H1 (cell line): Measurements from ENCODE around the gene NOL9. TPM values are rescaled to one million over a fixed set of nuclear protein-coding genes. Genes with fewer than 3 reads are reported as not detected.

Source experiments
- CTCF ChIA-PET: fragments of 300-600 bp; sonication (Branson Sonifier 250); formaldehyde crosslinking; loops from one replicate; lab custom pipeline; 2021; ENCODE audit not compliant: partially characterized antibody; lab: Charles Lee
- POLR2A ChIA-PET: fragments of 300-600 bp; sonication (Branson Sonifier 250); formaldehyde crosslinking; loops from one replicate; lab custom pipeline; 2021; ENCODE audit warnings: inconsistent platforms; ENCODE audit not compliant: partially characterized antibody; lab: Charles Lee
- DNase-seq, 2 experiments: peaks; one replicate each; pipeline versions ENCODE4 v3.0.0 to v3.0.0-alpha.2; 2010 to 2022; ENCODE audit warnings: low spot score in 2 of 2, low read depth in 1 of 2, mixed read lengths in 1 of 2
- FAIRE-seq: peaks from 2 replicates; lab custom pipeline; 2011; peaks lifted over from hg19 to GRCh38; lab: Jason Lieb, UNC
- H2AFZ ChIP-seq: 2 replicates; pipeline ENCODE4 v1.8.1; 2012; ENCODE audit warnings: low read length, inconsistent platforms
- H2AK5ac ChIP-seq: 2 replicates; pipeline ENCODE4 v1.6.1; 2013; ENCODE audit warnings: low read depth, low read length
- H2BK120ac ChIP-seq: replicated peaks from 2 replicates; pipeline ENCODE3; 2013; ENCODE audit warnings: low read depth, low read length, inconsistent platforms
- H2BK12ac ChIP-seq: 2 replicates; pipeline ENCODE4 v1.6.1; 2013; ENCODE audit warnings: low read depth, low read length
- H2BK15ac ChIP-seq: 2 replicates; pipeline ENCODE4 v1.6.1; 2013; ENCODE audit warnings: low read length
- H2BK20ac ChIP-seq: 2 replicates; pipeline ENCODE4 v1.6.1; 2013; ENCODE audit warnings: low read length
- H2BK5ac ChIP-seq: 2 replicates; pipeline ENCODE4 v1.6.1; 2013; ENCODE audit warnings: low read depth, low read length
- H3K14ac ChIP-seq: 2 replicates; pipeline ENCODE4 v1.6.1; 2013; ENCODE audit warnings: inconsistent platforms; ENCODE audit not compliant: insufficient read length
- H3K18ac ChIP-seq: 2 replicates; pipeline ENCODE4 v1.6.1; 2013; ENCODE audit warnings: low read length; ENCODE audit errors: extremely low read depth
- H3K23ac ChIP-seq: 2 replicates; pipeline ENCODE4 v1.6.1; 2013; ENCODE audit warnings: inconsistent platforms; ENCODE audit not compliant: insufficient read length
- H3K23me2 ChIP-seq: 2 replicates; pipeline ENCODE4 v1.6.1; 2013; ENCODE audit warnings: low read depth, low read length
- H3K27ac ChIP-seq: 2 replicates; pipeline ENCODE4 v1.6.1; 2011; ENCODE audit warnings: low read depth, low read length, inconsistent platforms
- H3K27me3 ChIP-seq, 4 experiments: replicated peaks in 1 of 4; 1 replicate in 1 of 4; 2 replicates in 3 of 4; pipeline versions ENCODE4 v1.6.1 to v1.8.1; 2011 to 2013; ENCODE audit warnings: low read length in 3 of 4, mild to moderate bottlenecking in 3 of 4, inconsistent platforms in 2 of 4, mixed read lengths in 2 of 4, moderate library complexity in 1 of 4; ENCODE audit not compliant: control insufficient read depth in 3 of 4, insufficient read depth in 3 of 4; ENCODE audit errors: extremely low read depth in 1 of 4
- H3K36me3 ChIP-seq, 4 experiments: 2 replicates each; pipeline versions ENCODE4 v1.6.1 to v1.8.1; 2011 to 2013; ENCODE audit warnings: mild to moderate bottlenecking in 4 of 4, low read length in 3 of 4, moderate library complexity in 2 of 4, control low read depth in 1 of 4, inconsistent platforms in 1 of 4; ENCODE audit not compliant: insufficient read depth in 4 of 4, control insufficient read depth in 2 of 4
- H3K4ac ChIP-seq: replicated peaks from 2 replicates; pipeline ENCODE3; 2013; ENCODE audit warnings: low read length, low read depth, mixed read lengths, inconsistent platforms; ENCODE audit not compliant: insufficient read length
- H3K4me1 ChIP-seq, 4 experiments: replicated peaks in 1 of 4; 1 replicate in 1 of 4; 2 replicates in 3 of 4; pipeline versions ENCODE4 v1.6.1 to v1.8.1; 2011 to 2013; ENCODE audit warnings: low read length in 3 of 4, inconsistent platforms in 2 of 4, mixed read lengths in 1 of 4; ENCODE audit not compliant: insufficient read depth in 4 of 4, control insufficient read depth in 3 of 4
- H3K4me2 ChIP-seq, 2 experiments: 2 replicates each; pipeline versions ENCODE4 v1.6.1 to v1.8.1; 2011 to 2013; ENCODE audit warnings: low read depth in 2 of 2, low read length in 2 of 2, control low read depth in 1 of 2, inconsistent platforms in 1 of 2, mild to moderate bottlenecking in 1 of 2; ENCODE audit not compliant: insufficient read depth in 1 of 2
- H3K4me3 ChIP-seq, 4 experiments: fragments of 200-600, 300-600 bp in 1 of 4; sonication (generic), shearing (Covaris generic), sonication (Bioruptor Twin) in 1 of 4; 2 replicates each; pipeline versions ENCODE4 v1.5.1 to v1.8.1; 2011 to 2016; ENCODE audit warnings: low read length in 4 of 4, low read depth in 3 of 4, control low read depth in 2 of 4, inconsistent platforms in 2 of 4, mild to moderate bottlenecking in 2 of 4, mixed read lengths in 1 of 4, moderate library complexity in 1 of 4; ENCODE audit not compliant: insufficient read depth in 2 of 4; ENCODE audit errors: extremely low read depth in 1 of 4
- H3K56ac ChIP-seq: replicated peaks from 2 replicates; pipeline ENCODE3; 2013; ENCODE audit warnings: low read depth, mild to moderate bottlenecking, mixed read lengths, low read length, inconsistent platforms; ENCODE audit not compliant: insufficient read length
- H3K79me1 ChIP-seq: 2 replicates; pipeline ENCODE4 v1.6.1; 2013; ENCODE audit warnings: low read depth, low read length, control low read depth
- H3K79me2 ChIP-seq, 2 experiments: 2 replicates each; pipeline versions ENCODE4 v1.6.1 to v1.8.1; 2012 to 2013; ENCODE audit warnings: low read length in 2 of 2, mild to moderate bottlenecking in 2 of 2, inconsistent platforms in 1 of 2; ENCODE audit not compliant: insufficient read depth in 2 of 2, control insufficient read depth in 1 of 2
- H3K9ac ChIP-seq, 4 experiments: replicated peaks in 1 of 4; 1 replicate in 1 of 4; 2 replicates in 3 of 4; pipeline versions ENCODE4 v1.6.1 to v1.8.1; 2011 to 2013; ENCODE audit warnings: low read depth in 3 of 4, low read length in 3 of 4, control low read depth in 2 of 4, mild to moderate bottlenecking in 2 of 4, moderate library complexity in 2 of 4, inconsistent platforms in 1 of 4; ENCODE audit errors: extremely low read depth in 1 of 4
- H3K9me3 ChIP-seq, 2 experiments: 2 replicates each; pipeline versions ENCODE4 v1.6.1 to v1.8.1; 2012 to 2013; ENCODE audit warnings: mild to moderate bottlenecking in 2 of 2, moderate library complexity in 2 of 2, control low read depth in 1 of 2, inconsistent platforms in 1 of 2, low read depth in 1 of 2, low read length in 1 of 2, mixed read lengths in 1 of 2; ENCODE audit not compliant: insufficient read depth in 2 of 2
- H4K20me1 ChIP-seq, 2 experiments: replicated peaks in 1 of 2; 2 replicates each; pipeline versions ENCODE3 to v1.8.1; 2011 to 2013; ENCODE audit warnings: inconsistent platforms in 2 of 2, low read length in 2 of 2, mild to moderate bottlenecking in 1 of 2; ENCODE audit not compliant: insufficient read depth in 2 of 2, control insufficient read depth in 1 of 2
- H4K5ac ChIP-seq: 2 replicates; pipeline ENCODE4 v1.6.1; 2013; ENCODE audit warnings: low read length, low read depth, mixed read lengths, inconsistent platforms; ENCODE audit not compliant: insufficient read length
- H4K8ac ChIP-seq: 2 replicates; pipeline ENCODE4 v1.8.0; 2013; ENCODE audit warnings: mild to moderate bottlenecking, moderate library complexity, low read length, inconsistent platforms; ENCODE audit not compliant: insufficient read depth; ENCODE audit errors: extremely low read depth
- H4K91ac ChIP-seq: replicated peaks from 2 replicates; pipeline ENCODE3; 2013; ENCODE audit warnings: low read length, mixed read lengths, inconsistent platforms; ENCODE audit not compliant: insufficient read length
- CHD1 ChIP-seq: IDR thresholded peaks from 2 replicates; pipeline ENCODE4 v1.6.1; 2012; ENCODE audit warnings: low read depth, low read length, improper control_type of control experiment
- CTBP2 ChIP-seq: IDR thresholded peaks from 2 replicates; pipeline ENCODE4 v1.7.0; 2011; ENCODE audit warnings: borderline replicate concordance, mild to moderate bottlenecking, moderate library complexity, mixed read lengths, low read length; ENCODE audit not compliant: insufficient read depth, insufficient read length
- GTF2F1 ChIP-seq: IDR thresholded peaks from 2 replicates; pipeline ENCODE4 v1.6.1; 2012; ENCODE audit warnings: low read depth, low read length, improper control_type of control experiment, borderline replicate concordance
- HDAC2 ChIP-seq, 2 experiments: fragments of 300-600 bp in 1 of 2; sonication (generic) in 1 of 2; IDR thresholded peaks; 2 replicates each; pipeline ENCODE4 v1.6.1; 2011 to 2012; ENCODE audit warnings: low read depth in 2 of 2, low read length in 2 of 2, mild to moderate bottlenecking in 2 of 2, moderate library complexity in 2 of 2, borderline replicate concordance in 1 of 2, inconsistent platforms in 1 of 2
- JUN ChIP-seq: IDR thresholded peaks from 2 replicates; pipeline ENCODE4 v1.6.1; 2011; ENCODE audit warnings: low read depth, mild to moderate bottlenecking, improper control_type of control experiment, low read length
- NRF1 ChIP-seq: IDR thresholded peaks from 2 replicates; pipeline ENCODE4 v1.6.1; 2011; ENCODE audit warnings: mild to moderate bottlenecking, low read depth, low read length, improper control_type of control experiment
- POU5F1 ChIP-seq: IDR thresholded peaks from 2 replicates; pipeline ENCODE4 v1.6.1; 2011; ENCODE audit warnings: low read depth, mild to moderate bottlenecking, low read length, moderate library complexity
- RXRA ChIP-seq: IDR thresholded peaks from 2 replicates; pipeline ENCODE4 v1.6.1; 2011; ENCODE audit warnings: low read depth, mild to moderate bottlenecking, low read length, moderate library complexity; ENCODE audit not compliant: insufficient read depth
- SIN3A ChIP-seq, 2 experiments: IDR thresholded peaks in 1 of 2; conservative IDR thresholded peaks in 1 of 2; 2 replicates each; pipeline ENCODE4 v1.6.1; 2011 to 2012; ENCODE audit warnings: low read length in 2 of 2, improper control_type of control experiment in 1 of 2, low read depth in 1 of 2, mild to moderate bottlenecking in 1 of 2
- SIX5 ChIP-seq: IDR thresholded peaks from 2 replicates; pipeline ENCODE4 v1.6.1; 2011; ENCODE audit warnings: mild to moderate bottlenecking, low read depth, low read length
- WGBS, 2 experiments: shearing (Covaris generic) in 1 of 2; methylation state at CpG; one replicate each; pipeline versions ENCODE4 v1.1.6 to v1.1.7; 2013 to 2015; ENCODE audit warnings: low lambda C conversion rate in 2 of 2, mixed read lengths in 2 of 2, inconsistent platforms in 1 of 2, low coverage in 1 of 2, missing lambda C conversion rate in 1 of 2; ENCODE audit not compliant: insufficient replicate concordance in 2 of 2, insufficient coverage in 1 of 2, insufficient read length in 1 of 2; ENCODE audit errors: extremely low coverage in 1 of 2, missing lambda C conversion rate in 1 of 2; 5-methylcytosine and 5-hydroxymethylcytosine counted together
- polyA plus RNA-seq, 7 experiments: library from polyadenylated mRNA; depleted of rRNA in 3 of 7; stranded (reverse) in 5 of 7; unstranded in 2 of 7; fragments of >200 nt in 5 of 7; fragments of 200-250 nt in 2 of 7; gene quantifications; 1 replicate in 5 of 7; 2 replicates in 1 of 7; 4 replicates in 1 of 7; pipeline versions ENCODE4 v1.2.1 to v1.2.3, GENCODE V29; 2011 to 2013; ENCODE audit warnings: missing spikeins in 2 of 7, mixed read lengths in 2 of 7
- total RNA-seq: library from RNA; stranded (reverse); fragmentation: NEBNext Ultra II Directional; extraction: Animal tissue kit (Norgen Biotek cat#: 25700); gene quantifications from 2 replicates; pipeline ENCODE4 v1.2.1, GENCODE V29; 2021

NOL9 gene
- total and polyA plus RNA-seq, 2 of the 8 experiments (the other 6 are each of a cell fraction or from before 2014, with no cell fraction given) = 17.1 to 38.1 TPM

DNA sequence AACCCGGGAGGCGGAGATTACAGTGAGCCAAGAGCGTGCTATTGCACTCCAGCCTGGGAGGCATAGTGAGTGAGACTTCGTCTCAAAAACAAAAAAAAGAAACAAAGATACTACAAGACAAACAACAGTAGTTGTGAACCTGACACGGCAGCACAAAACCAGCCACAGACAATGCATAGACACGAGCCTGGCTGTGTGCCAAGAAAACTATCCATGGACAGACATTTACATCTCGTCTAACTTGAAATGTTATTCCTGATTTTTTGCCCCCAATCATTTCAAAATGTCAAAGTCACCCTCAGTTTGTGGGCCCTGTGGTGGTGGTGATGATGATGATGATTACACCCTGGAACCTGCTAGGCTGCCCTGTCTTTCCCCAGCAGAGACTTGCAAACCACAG, 42.0 kb upstream of the NOL9 start:
- Histone ChIP-seq H2BK5ac (no peak overlapping the region), H2BK12ac (no peak overlapping the region), H4K91ac (no peak overlapping the region), H2AK5ac (no peak overlapping the region), H3K27ac (no peak overlapping the region), H3K4me3 (no peak overlapping the region), H2BK120ac (no peak overlapping the region), H3K79me2 (peaks cover 13 to 45% of the 10 kb centered on the region in 2 experiments; a peak in 3 of 4 replicates), H3K79me1 (peaks cover 14% of the 10 kb centered on the region), H4K20me1 (peaks cover 27 to 51% of the 10 kb centered on the region in 2 experiments), H3K14ac (no peak overlapping the region), H3K56ac (no peak overlapping the region), H3K23me2 (peaks cover 8% of the 10 kb centered on the region; the same call in 1 of the 2 replicates), H2AFZ (no peak overlapping the region), H3K36me3 (peaks cover 10 to 41% (median 37%) of the 10 kb centered on the region in 4 experiments), H4K5ac (no peak overlapping the region), H3K9ac (no peak overlapping the region), H3K4me2 (no peak overlapping the region), H3K4me1 (peaks cover 0 to 6% (median 4%) of the 10 kb centered on the region in 4 experiments; a peak in 3 of 7 replicates), H3K23ac (no peak overlapping the region), H3K4ac (no peak overlapping the region), H3K18ac (no peak overlapping the region), H3K9me3 (no peaks in the 10 kb centered on the region), H2BK15ac (no peak overlapping the region), H4K8ac (no peak overlapping the region), H2BK20ac (no peak overlapping the region)
- WGBS, 2 experiments = 94% methylated on average over 7 of the region's 7 CpGs; no CpG with 5 or more reads in 1 of the 2 experiments
- FAIRE-seq (no peak), DNase-seq (no peak)
- ChIA-PET POLR2A (interaction anchor here (0.7 to 10.8 kb wide), 3 partner anchors 10 to 134 kb away, joined by 3 to 196 read pairs (median 175); partner anchors contain the start of genes THAP3 and ZBTB48), CTCF (interaction anchor here (0.5 kb wide), 1 partner anchor 55 kb away, joined by 3 read pairs; no protein-coding TSS in a partner anchor)
- TF ChIP-seq CHD1 (no peak), GTF2F1 (no peak), SIN3A (conservative IDR thresholded peaks at IDR 0.05 in 1 of 2, IDR thresholded peaks at IDR 0.05 in 1 of 2; ENCODE audit: low read depth in 1 of 2, low read length in 2 of 2) (no peak), NRF1 (no peak), SIX5 (no peak), CTBP2 (no peak), HDAC2 (IDR thresholded peaks at IDR 0.05; ENCODE audit: borderline replicate concordance in 1 of 2, low read depth in 2 of 2, low read length in 2 of 2) (no peak), JUN (no peak), RXRA (no peak), POU5F1 (no peak)
- TF ChIP-seq, all 59 proteins: peak for 0
- no peaks in the 10 kb centered on the region; a peak in 1 of 7 replicates for H3K27me3 ChIP-seq
